Neural cell (in vitro differentiated cells): ENCODE measurements around the gene ADGRL3. TPM values are rescaled to one million over a fixed set of nuclear protein-coding genes. Genes with fewer than 3 reads are reported as not detected.
"Not testable (repeated sequence)": the region's sequence is repeated elsewhere in the genome, so short reads cannot be mapped to it uniquely, and the experiment has no call there.

ENCODE experiments used
- H2AFZ ChIP-seq: fragments of 200-600, 300-800 bp; sonication (generic), shearing (Covaris generic); 2 replicates; pipeline ENCODE4 v1.6.0; 2014; ENCODE audit warnings: low read depth, mild to moderate bottlenecking, antibody characterized with exemption, low read length, moderate library complexity
- H3F3A ChIP-seq: fragments of 200-600 bp; shearing (Covaris generic); 2 replicates; pipeline ENCODE4 v1.6.1; 2016; ENCODE audit warnings: mild to moderate bottlenecking, moderate library complexity, mixed read lengths, antibody characterized with exemption, low read length; ENCODE audit not compliant: insufficient read depth, poor library complexity, severe bottlenecking
- H3K27ac ChIP-seq: fragments of 200-600, 300-800 bp; sonication (generic), shearing (Covaris generic); 2 replicates; pipeline ENCODE4 v1.5.1; 2014; ENCODE audit warnings: mild to moderate bottlenecking, low read length, moderate library complexity
- H3K27me3 ChIP-seq: fragments of 300-800, 200-600 bp; sonication (generic), shearing (Covaris generic); 2 replicates; pipeline ENCODE4 v1.6.0; 2014; ENCODE audit warnings: mild to moderate bottlenecking, low read depth, low read length, moderate library complexity; ENCODE audit not compliant: insufficient read depth
- H3K36me3 ChIP-seq: fragments of 300-800, 200-600 bp; sonication (generic), shearing (Covaris generic); 2 replicates; pipeline ENCODE4 v1.5.1; 2014; ENCODE audit warnings: mild to moderate bottlenecking, antibody characterized with exemption, low read length, moderate library complexity; ENCODE audit not compliant: insufficient read depth
- H3K4me2 ChIP-seq: fragments of 300-800, 200-600 bp; sonication (generic), shearing (Covaris generic); 2 replicates; pipeline ENCODE4 v1.6.0; 2014; ENCODE audit warnings: mild to moderate bottlenecking, low read length
- H3K4me3 ChIP-seq: fragments of 300-800, 200-600 bp; sonication (generic), shearing (Covaris generic); 2 replicates; pipeline ENCODE4 v1.5.1; 2014; ENCODE audit warnings: mild to moderate bottlenecking, low read length, moderate library complexity
- H3K79me2 ChIP-seq: fragments of 200-600 bp; shearing (Covaris generic); replicated peaks from 2 replicates; pipeline ENCODE4 v1.6.0; 2014; ENCODE audit warnings: mild to moderate bottlenecking, low read length, moderate library complexity; ENCODE audit not compliant: insufficient read depth
- H3K9ac ChIP-seq: fragments of 300-800, 200-600 bp; sonication (generic), shearing (Covaris generic); 2 replicates; pipeline ENCODE4 v1.6.1; 2016; ENCODE audit warnings: mild to moderate bottlenecking, low read length, mixed read lengths
- H3K9me2 ChIP-seq: fragments of 200-600 bp; shearing (Covaris generic); 2 replicates; pipeline ENCODE4 v1.6.1; 2016; ENCODE audit warnings: mild to moderate bottlenecking, low read length, mixed read lengths; ENCODE audit not compliant: insufficient read depth
- H3K9me3 ChIP-seq: fragments of 200-600, 300-800 bp; sonication (generic), shearing (Covaris generic); 2 replicates; pipeline ENCODE4 v1.6.1; 2016; ENCODE audit warnings: mild to moderate bottlenecking, mixed run types, low read length, moderate library complexity, mixed read lengths
- H4K20me1 ChIP-seq: fragments of 200-600 bp; shearing (Covaris generic); 2 replicates; pipeline ENCODE4 v1.6.1; 2016; ENCODE audit warnings: mild to moderate bottlenecking, mixed run types; ENCODE audit not compliant: insufficient read depth
- EP300 ChIP-seq: fragments of 450-650 bp; conservative IDR thresholded peaks from 2 replicates; pipeline ENCODE4 v1.6.1; 2014; ENCODE audit warnings: antibody characterized with exemption, mild to moderate bottlenecking, moderate library complexity; ENCODE audit not compliant: poor library complexity, severe bottlenecking
- EZH2 ChIP-seq: fragments of 200-600, 300-800 bp; shearing (Covaris generic), sonication (generic); IDR thresholded peaks from 2 replicates; pipeline ENCODE4 v1.6.1; 2014; ENCODE audit warnings: antibody characterized with exemption, low read length, borderline replicate concordance, mild to moderate bottlenecking; ENCODE audit not compliant: insufficient read depth, poor library complexity, severe bottlenecking
- MXI1 ChIP-seq: fragments of 450-650 bp; conservative IDR thresholded peaks from 2 replicates; pipeline ENCODE4 v1.6.1; 2014; ENCODE audit warnings: antibody characterized with exemption, mild to moderate bottlenecking; ENCODE audit not compliant: poor library complexity, severe bottlenecking
- POLR2AphosphoS5 ChIP-seq: IDR thresholded peaks from 2 replicates; pipeline ENCODE4 v1.6.1; 2012
- RAD21 ChIP-seq: fragments of 450-650 bp; conservative IDR thresholded peaks from 2 replicates; pipeline ENCODE4 v1.6.1; 2014; ENCODE audit warnings: antibody characterized with exemption, mild to moderate bottlenecking, moderate library complexity
- SMC3 ChIP-seq: fragments of 450-650 bp; conservative IDR thresholded peaks from 2 replicates; pipeline ENCODE4 v1.6.1; 2014; ENCODE audit warnings: antibody characterized with exemption, mild to moderate bottlenecking, moderate library complexity; ENCODE audit not compliant: poor library complexity
- TAF1 ChIP-seq: IDR thresholded peaks from 2 replicates; pipeline ENCODE4 v1.6.1; 2012; ENCODE audit warnings: low read depth
- polyA plus RNA-seq: library from polyadenylated mRNA; depleted of rRNA; stranded (reverse); fragments of >200 nt; gene quantifications from 2 replicates; pipeline ENCODE4 v1.2.3, GENCODE V29; 2014
- TF ChIP-seq, protein P1 (sequence below): fragments of 450-650 bp; IDR thresholded peaks from 2 replicates; pipeline ENCODE4 v1.5.1; 2014; ENCODE audit warnings: antibody characterized with exemption, mild to moderate bottlenecking, moderate library complexity; ENCODE audit not compliant: poor library complexity, severe bottlenecking
- TF ChIP-seq, protein P2 (sequence below): IDR thresholded peaks from 2 replicates; pipeline ENCODE4 v1.6.1; 2012; ENCODE audit warnings: borderline replicate concordance

ADGRL3 gene
- polyA plus RNA-seq, 1 donor from 2014 or later: 99.4 TPM

DNA sequence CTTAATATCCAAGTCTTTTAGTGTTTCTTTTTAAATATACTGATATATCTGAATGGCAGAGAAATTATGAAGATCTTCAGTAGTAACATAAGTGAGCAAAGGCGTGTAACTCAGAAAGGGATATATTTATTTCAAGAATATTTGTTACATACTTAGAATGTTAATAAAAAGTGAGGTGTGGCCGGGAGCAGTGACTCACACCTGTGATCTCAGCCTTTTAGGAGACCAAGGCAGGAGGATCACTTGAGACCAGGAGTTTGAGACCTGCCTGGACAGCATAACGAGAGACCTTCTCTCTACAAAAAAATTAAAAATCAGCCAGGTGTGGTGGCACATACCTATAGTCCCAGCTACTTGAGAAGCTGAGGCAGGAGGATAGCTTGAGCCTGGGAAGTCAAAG, 651.0 kb downstream of the ADGRL3 start:
- H3K4me3 ChIP-seq: no peak overlapping the region
- no peaks in the 10 kb centered on the region for H3K9me3 ChIP-seq
- no peak overlapping the region for H3K27ac ChIP-seq
- no peaks in the 10 kb centered on the region for H3F3A ChIP-seq
- H3K9ac ChIP-seq: no peak overlapping the region
- H4K20me1 ChIP-seq: no peaks in the 10 kb centered on the region
- TF ChIP-seq TAF1 (no peak), RAD21 (no peak), SMC3 (no peak), MXI1 (no peak), EP300 (no peak), POLR2AphosphoS5 (no peak), EZH2 (no peak)
- TF ChIP-seq, protein P1, sequence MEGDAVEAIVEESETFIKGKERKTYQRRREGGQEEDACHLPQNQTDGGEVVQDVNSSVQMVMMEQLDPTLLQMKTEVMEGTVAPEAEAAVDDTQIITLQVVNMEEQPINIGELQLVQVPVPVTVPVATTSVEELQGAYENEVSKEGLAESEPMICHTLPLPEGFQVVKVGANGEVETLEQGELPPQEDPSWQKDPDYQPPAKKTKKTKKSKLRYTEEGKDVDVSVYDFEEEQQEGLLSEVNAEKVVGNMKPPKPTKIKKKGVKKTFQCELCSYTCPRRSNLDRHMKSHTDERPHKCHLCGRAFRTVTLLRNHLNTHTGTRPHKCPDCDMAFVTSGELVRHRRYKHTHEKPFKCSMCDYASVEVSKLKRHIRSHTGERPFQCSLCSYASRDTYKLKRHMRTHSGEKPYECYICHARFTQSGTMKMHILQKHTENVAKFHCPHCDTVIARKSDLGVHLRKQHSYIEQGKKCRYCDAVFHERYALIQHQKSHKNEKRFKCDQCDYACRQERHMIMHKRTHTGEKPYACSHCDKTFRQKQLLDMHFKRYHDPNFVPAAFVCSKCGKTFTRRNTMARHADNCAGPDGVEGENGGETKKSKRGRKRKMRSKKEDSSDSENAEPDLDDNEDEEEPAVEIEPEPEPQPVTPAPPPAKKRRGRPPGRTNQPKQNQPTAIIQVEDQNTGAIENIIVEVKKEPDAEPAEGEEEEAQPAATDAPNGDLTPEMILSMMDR: no peak
- TF ChIP-seq, protein P2, sequence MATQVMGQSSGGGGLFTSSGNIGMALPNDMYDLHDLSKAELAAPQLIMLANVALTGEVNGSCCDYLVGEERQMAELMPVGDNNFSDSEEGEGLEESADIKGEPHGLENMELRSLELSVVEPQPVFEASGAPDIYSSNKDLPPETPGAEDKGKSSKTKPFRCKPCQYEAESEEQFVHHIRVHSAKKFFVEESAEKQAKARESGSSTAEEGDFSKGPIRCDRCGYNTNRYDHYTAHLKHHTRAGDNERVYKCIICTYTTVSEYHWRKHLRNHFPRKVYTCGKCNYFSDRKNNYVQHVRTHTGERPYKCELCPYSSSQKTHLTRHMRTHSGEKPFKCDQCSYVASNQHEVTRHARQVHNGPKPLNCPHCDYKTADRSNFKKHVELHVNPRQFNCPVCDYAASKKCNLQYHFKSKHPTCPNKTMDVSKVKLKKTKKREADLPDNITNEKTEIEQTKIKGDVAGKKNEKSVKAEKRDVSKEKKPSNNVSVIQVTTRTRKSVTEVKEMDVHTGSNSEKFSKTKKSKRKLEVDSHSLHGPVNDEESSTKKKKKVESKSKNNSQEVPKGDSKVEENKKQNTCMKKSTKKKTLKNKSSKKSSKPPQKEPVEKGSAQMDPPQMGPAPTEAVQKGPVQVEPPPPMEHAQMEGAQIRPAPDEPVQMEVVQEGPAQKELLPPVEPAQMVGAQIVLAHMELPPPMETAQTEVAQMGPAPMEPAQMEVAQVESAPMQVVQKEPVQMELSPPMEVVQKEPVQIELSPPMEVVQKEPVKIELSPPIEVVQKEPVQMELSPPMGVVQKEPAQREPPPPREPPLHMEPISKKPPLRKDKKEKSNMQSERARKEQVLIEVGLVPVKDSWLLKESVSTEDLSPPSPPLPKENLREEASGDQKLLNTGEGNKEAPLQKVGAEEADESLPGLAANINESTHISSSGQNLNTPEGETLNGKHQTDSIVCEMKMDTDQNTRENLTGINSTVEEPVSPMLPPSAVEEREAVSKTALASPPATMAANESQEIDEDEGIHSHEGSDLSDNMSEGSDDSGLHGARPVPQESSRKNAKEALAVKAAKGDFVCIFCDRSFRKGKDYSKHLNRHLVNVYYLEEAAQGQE: no peak
- no peaks in the 10 kb centered on the region for H3K27me3 ChIP-seq
- H3K9me2 ChIP-seq: no peaks in the 10 kb centered on the region
- no peaks in the 10 kb centered on the region for H3K79me2 ChIP-seq
- no peak overlapping the region for H3K4me2 ChIP-seq
- H3K36me3 ChIP-seq: no peaks in the 10 kb centered on the region
- no peak overlapping the region for H2AFZ ChIP-seq

GRCh38 chr4:61852105-61852504, 652.0 kb downstream of the ADGRL3 start:
- H3K4me3 ChIP-seq, H2AFZ ChIP-seq, H4K20me1 ChIP-seq, H3K36me3 ChIP-seq, H3K9me3 ChIP-seq, H3K9ac ChIP-seq, H3K27ac ChIP-seq, H3K27me3 ChIP-seq, H3K79me2 ChIP-seq, H3K9me2 ChIP-seq, H3F3A ChIP-seq, H3K4me2 ChIP-seq: not testable (repeated sequence)

DNA sequence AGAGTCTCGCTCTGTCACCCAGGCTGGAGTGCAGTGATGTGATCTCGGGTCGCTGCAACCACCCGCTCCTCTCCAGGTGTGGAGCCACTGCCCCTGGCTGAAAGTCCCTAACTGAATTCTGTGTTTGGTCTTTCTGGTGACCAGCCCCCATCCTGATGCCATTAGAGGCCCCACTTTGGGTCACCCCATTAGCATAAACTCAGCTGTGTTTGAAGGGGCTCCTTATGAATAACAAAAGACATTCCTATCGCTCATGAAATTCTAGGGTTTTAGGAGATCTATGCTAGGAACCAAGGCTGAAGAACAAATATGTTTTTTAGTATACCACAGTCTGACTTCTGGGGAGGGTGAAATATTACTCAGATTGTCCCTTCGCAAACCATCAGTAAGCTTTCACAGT, 652.9 kb downstream of the ADGRL3 start:
- Histone ChIP-seq H3K4me2 (no peak overlapping the region), H3K36me3 (no peaks in the 10 kb centered on the region), H3K79me2 (no peaks in the 10 kb centered on the region), H3K9me3 (no peaks in the 10 kb centered on the region), H3K27ac (no peak overlapping the region), H3K9me2 (no peaks in the 10 kb centered on the region), H3F3A (no peaks in the 10 kb centered on the region), H4K20me1 (no peaks in the 10 kb centered on the region), H2AFZ (no peak overlapping the region), H3K4me3 (no peak overlapping the region), H3K27me3 (no peaks in the 10 kb centered on the region), H3K9ac (no peak overlapping the region)
- TF ChIP-seq, protein P1: no peak
- TF ChIP-seq TAF1 (no peak), MXI1 (no peak), SMC3 (no peak), RAD21 (no peak), POLR2AphosphoS5 (no peak), EP300 (no peak), EZH2 (no peak)
- TF ChIP-seq, protein P2: no peak
